HG03378 (cell line): ENCODE measurements around the gene CLEC18A.
"Not testable (repeated sequence)": the region's sequence is repeated elsewhere in the genome, so short reads cannot be mapped to it uniquely, and the experiment has no call there.

Experiments used
- ATAC-seq: cut with Tn5 transposase; IDR thresholded peaks from one replicate; pipeline ENCODE4 v1.9.1; 2021; ENCODE audit warnings: mild to moderate bottlenecking, moderate library complexity; ENCODE audit not compliant: unreplicated experiment

The CLEC18A gene

GRCh38 chr16:69930117-69930776 lies 20.9 kb upstream of the CLEC18A start:
- no peak for ATAC-seq

DNA sequence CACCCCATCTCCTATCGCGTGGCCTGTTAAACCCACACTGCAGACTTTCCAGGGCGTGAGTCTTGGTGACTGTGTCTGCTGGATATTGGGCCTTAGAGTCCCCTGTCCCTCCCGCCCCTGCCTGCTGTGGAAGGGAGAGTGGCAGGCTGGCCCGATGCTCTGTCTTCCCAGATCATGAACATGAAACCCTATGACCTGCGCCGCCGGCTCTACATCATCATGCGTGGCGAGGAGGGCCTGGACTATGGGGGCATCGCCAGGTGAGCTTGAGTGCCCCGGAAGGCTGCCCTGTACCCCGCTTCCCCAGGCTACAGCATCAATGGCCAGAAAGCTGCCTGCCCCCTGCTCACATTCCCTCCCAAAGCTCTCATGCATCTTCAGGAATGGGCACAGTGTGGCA lies 19.5 kb upstream of the CLEC18A start:
- ATAC-seq, result no peak

- no peak for ATAC-seq
These were observed 18.9 kb upstream of the CLEC18A start for GRCh38 chr16:69932228-69932627.

DNA sequence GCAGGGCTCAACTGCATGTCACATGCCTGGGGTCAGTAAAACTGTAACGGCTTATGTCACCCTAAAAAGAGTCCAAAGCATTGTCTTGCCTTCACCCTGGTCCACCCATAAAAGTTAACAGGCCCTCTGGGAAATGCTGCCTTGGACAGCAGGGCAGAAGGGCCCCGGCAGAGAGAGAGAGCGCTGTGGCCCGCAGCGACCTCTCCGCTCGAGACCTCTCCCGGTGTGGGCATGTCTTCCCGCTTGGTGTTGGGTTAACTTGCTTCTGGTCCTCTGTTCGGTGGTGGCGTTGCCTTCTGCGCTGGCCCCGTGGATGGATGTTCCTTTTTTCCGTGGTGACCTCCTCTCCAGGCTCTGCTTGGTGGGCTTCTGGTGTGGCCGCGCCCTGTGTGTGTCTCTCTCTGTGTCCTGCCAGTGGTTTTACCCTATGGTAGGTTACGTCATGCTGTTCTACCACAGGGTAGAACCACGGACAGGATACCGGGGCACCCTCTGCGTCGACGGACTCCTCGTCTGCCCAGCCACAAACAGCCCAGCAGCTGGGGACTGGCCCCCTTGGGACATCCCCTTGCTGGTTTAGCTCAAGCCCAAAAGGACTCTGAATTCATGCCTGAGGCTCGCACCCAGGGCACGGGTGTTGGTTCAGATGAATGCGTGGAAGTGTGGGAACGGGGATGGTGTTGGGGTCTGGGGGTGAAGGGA lies 18.3 kb upstream of the CLEC18A start:
- ATAC-seq, result no peak

DNA sequence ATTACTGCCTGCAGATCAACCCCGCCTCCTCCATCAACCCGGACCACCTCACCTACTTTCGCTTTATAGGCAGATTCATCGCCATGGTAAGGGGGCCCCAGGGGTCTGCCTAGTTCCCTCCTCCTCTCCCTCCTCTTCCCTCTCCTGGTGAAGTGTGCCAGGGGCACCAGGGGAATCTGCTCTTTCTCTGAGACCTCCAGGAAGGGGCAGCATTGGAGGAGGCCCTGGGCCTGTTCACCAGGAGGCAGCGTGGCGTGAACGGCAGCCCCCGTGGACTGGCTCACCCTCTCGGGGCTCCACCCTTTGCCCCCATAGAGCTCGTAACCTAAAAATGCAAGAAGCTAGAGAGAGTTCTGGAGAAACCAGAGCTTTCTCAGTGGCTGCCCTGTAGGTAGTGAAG lies 17.1 kb upstream of the CLEC18A start:
- ATAC-seq, result no peak

GRCh38 chr16:69934751-69935150 lies 16.4 kb upstream of the CLEC18A start:
- ATAC-seq, result no peak

DNA sequence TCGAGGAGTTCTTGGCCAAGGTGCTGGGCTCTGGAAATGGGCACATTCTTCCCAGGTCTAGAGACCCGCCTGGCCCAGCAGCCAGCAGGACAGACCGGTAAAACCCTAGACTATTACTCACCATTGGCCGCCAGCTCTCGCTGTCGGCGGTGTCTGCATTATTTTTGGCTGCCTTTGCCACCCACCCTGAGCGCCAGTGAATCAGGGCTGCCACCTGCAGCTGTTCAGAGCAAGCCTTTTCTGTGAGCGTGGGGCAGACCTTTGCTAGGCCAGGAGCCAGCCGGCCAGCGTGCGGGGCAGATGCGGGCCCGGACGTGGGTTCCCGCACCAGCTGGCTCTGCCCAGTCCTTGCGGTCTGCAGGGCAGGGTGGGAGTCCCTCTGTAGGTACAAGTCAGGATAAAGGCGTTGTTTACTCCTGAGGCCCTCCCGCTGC lies 15.8 kb upstream of the CLEC18A start:
- ATAC-seq, result no peak

GRCh38 chr16:69935740-69936139 lies 15.4 kb upstream of the CLEC18A start:
- no peak for ATAC-seq

- no peak for ATAC-seq
These were observed 14.9 kb upstream of the CLEC18A start for GRCh38 chr16:69936252-69936651.

DNA sequence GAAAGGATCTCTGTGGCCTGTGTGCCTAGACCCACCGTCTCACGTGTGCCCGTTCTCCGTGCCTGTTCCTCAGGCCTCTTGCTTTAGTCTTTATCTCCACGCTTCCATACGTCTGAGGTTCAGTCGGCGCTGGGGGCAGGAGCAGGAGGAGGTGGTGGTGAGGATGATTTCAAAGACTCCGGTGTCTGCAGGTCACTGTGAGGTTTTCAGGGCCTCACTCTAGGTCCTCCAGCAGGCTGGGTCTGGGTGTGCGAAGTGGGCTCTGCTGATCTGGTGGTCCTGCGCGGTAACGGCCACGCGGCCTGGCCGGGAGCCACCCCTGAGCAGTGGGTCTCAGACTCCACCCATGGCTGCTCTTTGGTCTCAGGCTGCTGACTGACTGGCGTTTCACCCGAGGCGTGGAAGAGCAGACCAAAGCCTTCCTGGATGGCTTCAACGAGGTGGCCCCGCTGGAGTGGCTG lies 14.4 kb upstream of the CLEC18A start:
- ATAC-seq, result no peak

DNA sequence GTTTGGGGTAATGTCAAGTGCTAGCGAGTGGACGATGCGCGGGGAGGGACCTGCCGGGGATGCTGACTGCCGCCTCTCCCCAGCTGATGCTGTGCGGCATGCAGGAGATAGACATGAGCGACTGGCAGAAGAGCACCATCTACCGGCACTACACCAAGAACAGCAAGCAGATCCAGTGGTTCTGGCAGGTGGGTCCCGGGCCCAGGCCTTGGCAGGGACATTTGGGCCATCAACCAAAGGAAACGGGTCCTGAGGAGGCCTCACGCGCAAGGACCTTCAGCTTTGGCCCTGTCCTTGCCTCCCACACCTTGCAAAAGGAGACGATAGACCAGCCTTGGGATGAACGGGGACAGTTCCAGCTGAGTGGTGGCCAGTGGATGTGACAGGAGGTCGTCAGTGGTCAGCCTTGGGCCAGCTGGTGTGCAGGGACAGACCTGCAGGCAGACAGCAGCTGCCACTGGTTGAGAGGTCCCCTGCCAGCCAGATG lies 13.6 kb upstream of the CLEC18A start:
- ATAC-seq, result no peak

DNA sequence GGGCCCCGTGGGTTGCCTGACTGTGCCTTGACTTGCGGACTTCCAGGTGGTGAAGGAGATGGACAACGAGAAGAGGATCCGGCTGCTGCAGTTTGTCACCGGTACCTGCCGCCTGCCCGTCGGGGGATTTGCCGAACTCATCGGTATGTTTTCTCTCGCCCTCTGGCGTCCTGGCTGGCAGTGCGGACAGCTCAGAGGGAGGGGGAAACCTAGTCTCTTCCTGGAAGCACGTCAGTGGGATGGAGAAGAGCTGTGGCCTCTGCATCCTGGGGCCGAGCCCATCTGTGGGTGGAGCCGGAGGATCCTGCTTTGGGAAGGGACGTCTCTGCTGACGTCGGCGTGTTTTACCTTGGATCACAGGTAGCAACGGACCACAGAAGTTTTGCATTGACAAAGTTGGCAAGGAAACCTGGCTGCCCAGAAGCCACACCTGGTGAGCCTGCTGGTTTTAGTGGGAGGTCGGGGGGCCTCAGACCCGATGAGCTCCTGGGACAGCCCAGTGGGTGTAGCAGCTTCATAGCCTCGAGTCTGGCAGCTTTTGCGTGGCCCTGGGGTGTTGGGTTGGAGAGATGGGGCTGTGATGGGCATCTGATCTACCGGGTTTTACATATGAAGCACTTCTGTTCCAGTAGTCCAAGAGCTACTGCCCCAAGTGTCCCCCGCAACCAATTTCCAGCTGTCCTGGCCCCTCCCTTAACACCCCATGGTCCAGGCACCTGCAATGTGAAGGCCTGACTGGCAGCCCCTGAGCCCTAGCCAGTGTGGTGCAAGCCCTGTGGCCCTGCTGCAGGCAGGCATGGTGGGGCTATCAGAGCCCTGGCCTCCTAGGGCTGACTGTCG lies 11.9 kb upstream of the CLEC18A start:
- ATAC-seq, result no peak

DNA sequence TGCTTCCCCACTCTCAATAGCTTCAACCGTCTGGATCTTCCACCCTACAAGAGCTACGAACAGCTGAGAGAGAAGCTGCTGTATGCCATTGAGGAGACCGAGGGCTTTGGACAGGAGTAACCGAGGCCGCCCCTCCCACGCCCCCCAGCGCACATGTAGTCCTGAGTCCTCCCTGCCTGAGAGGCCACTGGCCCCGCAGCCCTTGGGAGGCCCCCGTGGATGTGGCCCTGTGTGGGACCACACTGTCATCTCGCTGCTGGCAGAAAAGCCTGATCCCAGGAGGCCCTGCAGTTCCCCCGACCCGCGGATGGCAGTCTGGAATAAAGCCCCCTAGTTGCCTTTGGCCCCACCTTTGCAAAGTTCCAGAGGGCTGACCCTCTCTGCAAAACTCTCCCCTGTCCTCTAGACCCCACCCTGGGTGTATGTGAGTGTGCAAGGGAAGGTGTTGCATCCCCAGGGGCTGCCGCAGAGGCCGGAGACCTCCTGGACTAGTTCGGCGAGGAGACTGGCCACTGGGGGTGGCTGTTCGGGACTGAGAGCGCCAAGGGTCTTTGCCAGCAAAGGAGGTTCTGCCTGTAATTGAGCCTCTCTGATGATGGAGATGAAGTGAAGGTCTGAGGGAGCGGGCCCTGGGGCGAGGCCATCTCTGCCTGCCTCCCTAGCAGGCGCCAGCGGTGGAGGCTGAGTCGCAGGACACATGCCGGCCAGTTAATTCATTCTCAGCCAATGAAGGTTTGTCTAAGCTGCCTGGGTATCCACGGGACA lies 11.1 kb upstream of the CLEC18A start:
- ATAC-seq, result no peak

- ATAC-seq, result no peak
These were observed 10.5 kb upstream of the CLEC18A start for GRCh38 chr16:69940676-69941075.

- ATAC-seq, result no peak
These were observed 9.7 kb upstream of the CLEC18A start for GRCh38 chr16:69941251-69942098.

DNA sequence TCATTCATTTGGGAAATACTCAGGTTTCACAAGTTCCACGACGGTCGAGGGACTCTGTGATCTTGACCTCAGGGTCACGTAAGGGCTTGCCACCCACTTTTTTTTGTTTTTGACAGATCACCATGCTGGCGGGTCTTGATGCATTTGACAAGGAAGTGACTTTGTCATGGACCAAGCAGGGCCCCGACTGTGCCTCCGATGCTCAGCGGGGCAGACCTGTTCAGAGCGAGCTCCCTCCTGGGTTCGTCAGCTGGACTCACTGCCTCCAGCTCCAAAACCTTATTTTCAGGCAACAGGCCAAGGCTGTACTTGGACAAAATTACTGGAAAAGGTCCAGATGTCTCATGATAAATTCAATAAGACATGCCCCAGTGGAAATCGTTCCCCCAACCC lies 9.0 kb upstream of the CLEC18A start:
- no peak for ATAC-seq

DNA sequence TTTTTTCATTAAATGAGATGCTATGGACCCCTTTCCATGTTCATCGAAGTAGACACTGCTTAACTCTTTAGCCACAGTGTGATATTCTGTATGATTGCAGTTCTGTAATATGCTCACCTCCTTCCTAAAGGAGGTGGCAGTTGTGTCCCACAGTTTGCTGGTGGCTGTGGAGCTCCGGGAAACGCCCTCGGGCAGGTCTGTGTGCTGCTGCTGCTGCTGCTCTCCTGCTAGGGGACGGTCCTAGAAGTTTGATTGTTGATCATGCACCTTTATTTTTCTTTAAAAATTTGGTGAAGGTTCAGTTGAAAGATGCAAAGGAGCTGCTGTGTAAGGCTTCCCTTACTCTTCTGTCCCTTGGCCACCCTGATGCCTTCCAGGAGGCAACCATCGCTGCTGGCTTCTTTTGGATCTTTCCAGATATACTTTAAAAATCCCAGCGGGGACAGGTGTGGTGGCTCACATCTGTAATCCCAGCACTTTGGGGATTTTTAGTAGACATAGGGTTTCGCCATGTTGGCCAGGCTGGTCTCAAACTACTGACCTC lies 8.4 kb upstream of the CLEC18A start:
- ATAC-seq, result no peak

GRCh38 chr16:69943241-69944036 lies 7.7 kb upstream of the CLEC18A start:
- not testable (repeated sequence) for ATAC-seq

DNA sequence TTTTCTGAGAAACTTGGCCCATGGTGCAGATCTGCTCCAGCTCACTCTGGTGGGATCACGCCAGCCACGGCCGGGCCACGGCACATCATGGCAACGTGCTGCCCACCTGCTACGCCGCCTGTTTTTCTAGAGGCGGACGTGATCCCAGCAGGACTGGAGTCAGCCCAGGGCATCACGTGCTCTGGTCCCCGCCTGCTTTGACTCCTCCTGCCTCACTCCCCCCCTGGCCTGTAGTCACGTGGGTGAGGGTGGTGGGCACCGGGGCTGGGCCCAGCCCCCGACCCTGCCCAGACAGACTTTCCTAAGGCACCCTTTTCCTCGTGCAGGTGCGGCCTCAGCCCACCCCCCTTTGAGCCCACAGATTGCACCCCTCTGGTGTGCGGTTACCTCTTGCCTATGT lies 723 bp upstream of the CLEC18A start:
- ATAC-seq, result not testable (repeated sequence)
